B cell (primary cell): ENCODE data around the gene FHIP1B. TPM values are rescaled to one million over a fixed set of nuclear protein-coding genes. Genes with fewer than 3 reads are reported as not detected.

Source experiments
- ATAC-seq: fragments of 200-7000 bp; cut with Tn5 transposase; one replicate; pipeline ENCODE4 v1.10.0; 2021; ENCODE audit warnings: low read depth, mild to moderate bottlenecking, moderate number of reproducible peaks, moderate library complexity
- CTCF ChIA-PET: fragments of 350-600 bp; sonication (Branson Sonifier 250); formaldehyde crosslinking; loops from one replicate; lab custom pipeline; 2021; ENCODE audit warnings: antibody characterized with exemption, inconsistent platforms; lab: Charles Lee
- POLR2A ChIA-PET: fragments of 350-600 bp; sonication (Branson Sonifier 250); formaldehyde crosslinking; loops from one replicate; lab custom pipeline; 2021; ENCODE audit warnings: antibody characterized with exemption; lab: Charles Lee
- DNase-seq: peaks from one replicate; pipeline ENCODE4 v3.0.0; 2013
- H2AFZ ChIP-seq: 2 replicates; pipeline ENCODE4 v1.6.1; 2012; ENCODE audit warnings: mild to moderate bottlenecking, low read depth, low read length; ENCODE audit not compliant: insufficient read depth, poor library complexity, severe bottlenecking
- H3K27ac ChIP-seq, 2 donors: 1 replicate in 1 of 2; 2 replicates in 1 of 2; pipeline ENCODE4 v1.5.1; 2012 to 2013; ENCODE audit warnings: low read length in 2 of 2, mild to moderate bottlenecking in 2 of 2, moderate library complexity in 1 of 2
- H3K27me3 ChIP-seq, 4 experiments: fragments of 200-600 bp in 1 of 4; sonication (generic) in 1 of 4; replicated peaks in 1 of 4; 1 replicate in 2 of 4; 2 replicates in 2 of 4; pipeline versions ENCODE4 v1.6.1 to v1.7.0; 2013 to 2016; ENCODE audit warnings: low read length in 3 of 4, mild to moderate bottlenecking in 2 of 4, mixed read lengths in 1 of 4, moderate library complexity in 1 of 4; ENCODE audit not compliant: insufficient read depth in 4 of 4, control insufficient read depth in 3 of 4; ENCODE audit errors: control extremely low read depth in 1 of 4
- H3K36me3 ChIP-seq, 2 experiments: replicated peaks in 1 of 2; 1 replicate in 1 of 2; 2 replicates in 1 of 2; pipeline versions ENCODE4 v1.6.1 to v1.7.1; 2013; ENCODE audit warnings: low read length in 1 of 2; ENCODE audit not compliant: insufficient read depth in 2 of 2, control insufficient read depth in 1 of 2; ENCODE audit errors: control extremely low read depth in 1 of 2, extremely low read depth in 1 of 2
- H3K4me1 ChIP-seq, 2 donors: fragments of 200-600 bp in 1 of 2; sonication (generic) in 1 of 2; 1 replicate in 1 of 2; 2 replicates in 1 of 2; pipeline versions ENCODE4 v1.5.1 to v1.6.1; 2013 to 2017; ENCODE audit warnings: low read length in 2 of 2; ENCODE audit not compliant: control insufficient read depth in 2 of 2, insufficient read depth in 2 of 2
- H3K4me2 ChIP-seq: replicated peaks from 2 replicates; pipeline ENCODE3; 2012; ENCODE audit warnings: mild to moderate bottlenecking, low read depth, low read length; ENCODE audit not compliant: poor library complexity, severe bottlenecking
- H3K4me3 ChIP-seq, 5 experiments: fragments of 200-600 bp in 1 of 5; sonication (generic) in 1 of 5; 1 replicate in 3 of 5; 2 replicates in 2 of 5; pipeline versions ENCODE4 v1.5.1 to v1.7.0; 2011 to 2016; ENCODE audit warnings: low read length in 4 of 5, mild to moderate bottlenecking in 4 of 5, low read depth in 2 of 5, control low read depth in 1 of 5, moderate library complexity in 1 of 5; ENCODE audit not compliant: insufficient read depth in 1 of 5; ENCODE audit errors: control extremely low read depth in 1 of 5, extremely low read depth in 1 of 5
- H3K79me2 ChIP-seq: fragments of 200-600 bp; sonication (generic); one replicate; pipeline ENCODE4 v1.6.0; 2016; ENCODE audit warnings: low read length; ENCODE audit not compliant: control insufficient read depth, insufficient read depth
- H3K9ac ChIP-seq: fragments of 200-600 bp; sonication (generic); 2 replicates; pipeline ENCODE4 v1.6.1; 2017; ENCODE audit warnings: mild to moderate bottlenecking, low read length, moderate library complexity
- H3K9me3 ChIP-seq, 3 donors: one replicate each; pipeline versions ENCODE4 v1.6.1 to v1.7.1; 2013; ENCODE audit warnings: low read length in 2 of 3; ENCODE audit not compliant: control insufficient read depth in 2 of 3, insufficient read depth in 1 of 3; ENCODE audit errors: control extremely low read depth in 1 of 3
- H4K20me1 ChIP-seq: 2 replicates; pipeline ENCODE4 v1.6.0; 2012; ENCODE audit warnings: mild to moderate bottlenecking, low read length; ENCODE audit not compliant: insufficient read depth, control insufficient read depth, poor library complexity, severe bottlenecking
- H3K27ac Mint-ChIP-seq: one replicate; pipeline ENCODE4 v1.8.0; 2021; ENCODE audit warnings: mixed read lengths
- H3K27me3 Mint-ChIP-seq: one replicate; pipeline ENCODE4 v1.8.0; 2021; ENCODE audit warnings: mixed read lengths
- H3K4me1 Mint-ChIP-seq: one replicate; pipeline ENCODE4 v1.8.0; 2021; ENCODE audit warnings: mixed read lengths
- H3K4me3 Mint-ChIP-seq: one replicate; pipeline ENCODE4 v1.8.0; 2021; ENCODE audit warnings: mixed read lengths
- H3K9me3 Mint-ChIP-seq: one replicate; pipeline ENCODE4 v1.8.0; 2022; ENCODE audit warnings: mixed read lengths; ENCODE audit not compliant: insufficient read depth
- EZH2 ChIP-seq: IDR thresholded peaks from 2 replicates; pipeline ENCODE4 v1.6.1; 2012; ENCODE audit warnings: borderline replicate concordance, low read depth, mild to moderate bottlenecking, moderate library complexity, low read length; ENCODE audit not compliant: insufficient read depth, poor library complexity, severe bottlenecking
- WGBS: methylation state at CpG from one replicate; pipeline ENCODE4 v1.1.5; 2013; ENCODE audit warnings: missing lambda C conversion rate; ENCODE audit not compliant: insufficient coverage; 5-methylcytosine and 5-hydroxymethylcytosine counted together
- intact Hi-C: fragments of 100-400 bp; cut with micrococcal nuclease; formaldehyde crosslinking; loops from one replicate; pipeline ENCODE4 v1.10.0; 2022
- polyA plus RNA-seq: library from polyadenylated mRNA; depleted of rRNA; stranded (reverse); fragments of >200 nt; gene quantifications from 2 replicates; pipeline ENCODE4 v1.2.3, GENCODE V29; 2012
- total RNA-seq, 2 donors: library from RNA; stranded (reverse); fragments of 120-200 nt in 1 of 2; gene quantifications; 1 replicate in 1 of 2; 2 replicates in 1 of 2; pipeline versions ENCODE4 v1.2.3 to v1.2.4, GENCODE V29; 2013 to 2022
- TF ChIP-seq, protein P1 (sequence below): fragments of 200-600 bp; IDR thresholded peaks from one replicate; pipeline ENCODE4 v1.8.0; 2022; ENCODE audit warnings: antibody characterized with exemption, mild to moderate bottlenecking

FHIP1B gene
- total and polyA plus RNA-seq, 2 donors (not counting 1 experiment from before 2014, with no cell fraction given) = 37.1 to 44.1 TPM

DNA sequence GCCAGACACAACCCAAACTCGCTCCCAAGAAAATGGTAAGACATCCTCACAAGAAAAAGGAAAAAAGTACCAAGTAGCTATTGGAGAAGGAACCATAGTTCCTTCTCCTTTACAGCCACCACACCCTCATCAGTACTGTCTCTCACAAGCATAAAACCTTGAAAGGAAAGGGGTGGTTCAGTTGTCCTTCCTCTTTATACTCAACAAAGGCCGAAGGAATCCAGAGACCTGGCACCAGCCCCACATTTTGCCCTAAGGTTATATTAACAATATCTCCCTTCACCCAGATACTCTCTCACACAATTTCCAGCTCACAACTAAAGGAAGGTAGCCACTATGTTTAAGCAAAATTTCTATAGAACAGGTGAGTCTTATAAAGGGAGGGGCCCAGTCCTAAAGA, 8.5 kb downstream of the FHIP1B start:
- Histone ChIP-seq H3K36me3 (peaks cover 5 to 39% of the 10 kb centered on the region in 2 experiments), H3K27ac (no peak overlapping the region), H3K4me3 (no peak overlapping the region), H3K27me3 (no peaks in the 10 kb centered on the region), H4K20me1 (peaks cover 21% of the 10 kb centered on the region), H2AFZ (no peak overlapping the region), H3K4me2 (no peak overlapping the region), H3K9me3 (no peaks in the 10 kb centered on the region), H3K4me1 (peaks cover 0 to 7% of the 10 kb centered on the region in 2 donors), H3K9ac (no peak overlapping the region), H3K79me2 (peaks cover 39% of the 10 kb centered on the region)
- Mint-ChIP-seq H3K27me3 (no peaks in the 10 kb centered on the region), H3K4me3 (no peak overlapping the region), H3K4me1 (peaks cover 27% of the 10 kb centered on the region), H3K9me3 (no peaks in the 10 kb centered on the region), H3K27ac (no peak overlapping the region)
- ChIA-PET POLR2A (no interaction called here), CTCF (no interaction called here)
- TF ChIP-seq EZH2 = no peak
- TF ChIP-seq, protein P1, sequence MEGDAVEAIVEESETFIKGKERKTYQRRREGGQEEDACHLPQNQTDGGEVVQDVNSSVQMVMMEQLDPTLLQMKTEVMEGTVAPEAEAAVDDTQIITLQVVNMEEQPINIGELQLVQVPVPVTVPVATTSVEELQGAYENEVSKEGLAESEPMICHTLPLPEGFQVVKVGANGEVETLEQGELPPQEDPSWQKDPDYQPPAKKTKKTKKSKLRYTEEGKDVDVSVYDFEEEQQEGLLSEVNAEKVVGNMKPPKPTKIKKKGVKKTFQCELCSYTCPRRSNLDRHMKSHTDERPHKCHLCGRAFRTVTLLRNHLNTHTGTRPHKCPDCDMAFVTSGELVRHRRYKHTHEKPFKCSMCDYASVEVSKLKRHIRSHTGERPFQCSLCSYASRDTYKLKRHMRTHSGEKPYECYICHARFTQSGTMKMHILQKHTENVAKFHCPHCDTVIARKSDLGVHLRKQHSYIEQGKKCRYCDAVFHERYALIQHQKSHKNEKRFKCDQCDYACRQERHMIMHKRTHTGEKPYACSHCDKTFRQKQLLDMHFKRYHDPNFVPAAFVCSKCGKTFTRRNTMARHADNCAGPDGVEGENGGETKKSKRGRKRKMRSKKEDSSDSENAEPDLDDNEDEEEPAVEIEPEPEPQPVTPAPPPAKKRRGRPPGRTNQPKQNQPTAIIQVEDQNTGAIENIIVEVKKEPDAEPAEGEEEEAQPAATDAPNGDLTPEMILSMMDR = no peak
- WGBS = no CpG with 5 or more reads among the region's 2 CpGs
- ATAC-seq (no peak), DNase-seq (no peak)
- intact Hi-C loops = no loop called here

GRCh38 chr11:6225024-6225423, 9.4 kb downstream of the FHIP1B start:
- peaks cover 21% of the 10 kb centered on the region for H4K20me1 ChIP-seq
- Mint-ChIP-seq H3K27ac (no peak overlapping the region), H3K27me3 (no peaks in the 10 kb centered on the region), H3K4me1 (peaks cover 22% of the 10 kb centered on the region), H3K9me3 (no peaks in the 10 kb centered on the region), H3K4me3 (no peak overlapping the region)
- POLR2A ChIA-PET = no interaction called here
- H3K4me1 ChIP-seq = peaks cover 0 to 7% of the 10 kb centered on the region in 2 donors
- ATAC-seq (no peak), DNase-seq (no peak)
- intact Hi-C loops = no loop called here
- H3K9ac ChIP-seq = no peak overlapping the region
- H3K4me2 ChIP-seq = no peak overlapping the region
- H3K9me3 ChIP-seq = no peaks in the 10 kb centered on the region
- 88% methylated on average over 1 of the region's 1 CpG for WGBS
- TF ChIP-seq, protein P1 = no peak
- no peak for TF ChIP-seq EZH2
- no peak overlapping the region for H3K4me3 ChIP-seq
- no peak overlapping the region for H3K27ac ChIP-seq
- CTCF ChIA-PET = no interaction called here
- peaks cover 5 to 48% of the 10 kb centered on the region in 2 experiments for H3K36me3 ChIP-seq
- no peak overlapping the region for H2AFZ ChIP-seq
- peaks cover 31% of the 10 kb centered on the region for H3K79me2 ChIP-seq
- H3K27me3 ChIP-seq = no peaks in the 10 kb centered on the region
